Activated naive CD8-positive, alpha-beta T cell treated with anti-CD3 and anti-CD28 coated beads, Interleukin-2, amount 10 ng/mL, durations not matched to agents 7 days and 5 days (primary cell): ENCODE measurements around the gene SCAPER. TPM values are rescaled to one million over a fixed set of nuclear protein-coding genes. Genes with fewer than 3 reads are reported as not detected.
"Not testable (repeated sequence)": the region's sequence is repeated elsewhere in the genome, so short reads cannot be mapped to it uniquely, and the experiment has no call there.

Experiments used
- ATAC-seq: fragments of 150-1000 bp; cut with Tn5 transposase; one replicate; pipeline ENCODE4 v1.10.0; 2021; ENCODE audit warnings: low read depth, moderate library complexity
- POLR2A ChIA-PET: fragments of 350-600 bp; sonication (Branson Sonifier 250); formaldehyde crosslinking; loops from one replicate; lab custom pipeline; 2021; ENCODE audit warnings: antibody characterized with exemption; lab: Charles Lee
- DNase-seq: peaks from one replicate; pipeline ENCODE4 v3.0.0; 2021
- H3K27ac Mint-ChIP-seq: one replicate; pipeline ENCODE4 v1.8.0; 2022; ENCODE audit warnings: mild to moderate bottlenecking, mixed read lengths
- H3K27me3 Mint-ChIP-seq: one replicate; pipeline ENCODE4 v1.8.0; 2022; ENCODE audit warnings: mild to moderate bottlenecking, moderate library complexity, mixed read lengths
- H3K36me3 Mint-ChIP-seq: one replicate; pipeline ENCODE4 v1.8.0; 2021; ENCODE audit warnings: mild to moderate bottlenecking, mixed read lengths
- H3K4me1 Mint-ChIP-seq: one replicate; pipeline ENCODE4 v1.8.0; 2021; ENCODE audit warnings: mixed read lengths
- H3K4me3 Mint-ChIP-seq: one replicate; pipeline ENCODE4 v1.8.0; 2022; ENCODE audit warnings: mild to moderate bottlenecking, moderate library complexity, mixed read lengths
- H3K9me3 Mint-ChIP-seq: one replicate; pipeline ENCODE4 v1.8.0; 2021; ENCODE audit warnings: mixed read lengths
- total RNA-seq, 2 experiments: library from RNA; stranded (reverse); gene quantifications; one replicate each; pipeline ENCODE4 v1.2.3, GENCODE V29; 2021

SCAPER gene
- total RNA-seq, 2 experiments from 2014 or later, result 38.0 to 44.8 TPM

GRCh38 chr15:76447728-76448441 is 457.3 kb downstream of the SCAPER start:
- Mint-ChIP-seq H3K4me1 (no peaks in the 10 kb centered on the region), H3K36me3 (peaks cover 5% of the 10 kb centered on the region), H3K27me3 (no peaks in the 10 kb centered on the region), H3K9me3 (no peaks in the 10 kb centered on the region), H3K27ac (no peak overlapping the region), H3K4me3 (no peak overlapping the region)
- POLR2A ChIA-PET, result no interaction called here
- DNase-seq (no peak), ATAC-seq (no peak)

- H3K9me3 Mint-ChIP-seq, result no peaks in the 10 kb centered on the region
- no peaks in the 10 kb centered on the region for H3K4me1 Mint-ChIP-seq
- no peak overlapping the region for H3K27ac Mint-ChIP-seq
- H3K27me3 Mint-ChIP-seq, result no peaks in the 10 kb centered on the region
- ATAC-seq (no peak), DNase-seq (no peak)
- no peak overlapping the region for H3K4me3 Mint-ChIP-seq
- POLR2A ChIA-PET, result no interaction called here
- H3K36me3 Mint-ChIP-seq, result no peaks in the 10 kb centered on the region
Measured at GRCh38 chr15:76440441-76440840, 464.7 kb downstream of the SCAPER start.

GRCh38 chr15:76439542-76439941 is 465.6 kb downstream of the SCAPER start:
- DNase-seq (no peak), ATAC-seq (no peak)
- no peaks in the 10 kb centered on the region for H3K9me3 Mint-ChIP-seq
- no peaks in the 10 kb centered on the region for H3K4me1 Mint-ChIP-seq
- no peak overlapping the region for H3K4me3 Mint-ChIP-seq
- POLR2A ChIA-PET, result no interaction called here
- no peaks in the 10 kb centered on the region for H3K27me3 Mint-ChIP-seq
- no peak overlapping the region for H3K27ac Mint-ChIP-seq
- H3K36me3 Mint-ChIP-seq, result no peaks in the 10 kb centered on the region

- POLR2A ChIA-PET, result no interaction called here
- Mint-ChIP-seq H3K4me3 (no peak overlapping the region), H3K36me3 (peaks cover 14% of the 10 kb centered on the region), H3K4me1 (peaks cover 1% of the 10 kb centered on the region), H3K9me3 (peaks cover 2% of the 10 kb centered on the region), H3K27ac (no peak overlapping the region), H3K27me3 (no peaks in the 10 kb centered on the region)
- DNase-seq (no peak), ATAC-seq (no peak)
Measured at GRCh38 chr15:76433798-76434400, 471.2 kb downstream of the SCAPER start.

- H3K27ac Mint-ChIP-seq, H3K9me3 Mint-ChIP-seq, POLR2A ChIA-PET, H3K27me3 Mint-ChIP-seq, ATAC-seq, DNase-seq, H3K4me3 Mint-ChIP-seq, H3K4me1 Mint-ChIP-seq: not testable (repeated sequence)
- peaks cover 20% of the 10 kb centered on the region for H3K36me3 Mint-ChIP-seq
Measured at GRCh38 chr15:76433036-76433435, 472.1 kb downstream of the SCAPER start.

- Mint-ChIP-seq H3K27ac (no peak overlapping the region), H3K9me3 (peaks cover 3% of the 10 kb centered on the region), H3K4me3 (no peak overlapping the region), H3K36me3 (peaks cover 23% of the 10 kb centered on the region), H3K4me1 (peaks cover 1% of the 10 kb centered on the region), H3K27me3 (no peaks in the 10 kb centered on the region)
- POLR2A ChIA-PET, result no interaction called here
- DNase-seq, result no peak
- ATAC-seq, result no peak
Measured at GRCh38 chr15:76432604-76433003, 472.5 kb downstream of the SCAPER start.

- Mint-ChIP-seq H3K27ac (no peak overlapping the region), H3K4me3 (no peak overlapping the region), H3K4me1 (peaks cover 1% of the 10 kb centered on the region), H3K27me3 (no peaks in the 10 kb centered on the region), H3K9me3 (peaks cover 4% of the 10 kb centered on the region), H3K36me3 (peaks cover 23% of the 10 kb centered on the region)
- POLR2A ChIA-PET, result no interaction called here
- ATAC-seq (no peak), DNase-seq (no peak)
Measured at GRCh38 chr15:76431971-76432370, 473.2 kb downstream of the SCAPER start.

GRCh38 chr15:76430711-76431110 is 474.4 kb downstream of the SCAPER start:
- POLR2A ChIA-PET, ATAC-seq, H3K9me3 Mint-ChIP-seq, H3K4me3 Mint-ChIP-seq, DNase-seq, H3K4me1 Mint-ChIP-seq, H3K27me3 Mint-ChIP-seq, H3K27ac Mint-ChIP-seq: not testable (repeated sequence)
- peaks cover 29% of the 10 kb centered on the region for H3K36me3 Mint-ChIP-seq

- peaks cover 34% of the 10 kb centered on the region for H3K36me3 Mint-ChIP-seq
- DNase-seq, result no peak
- H3K27me3 Mint-ChIP-seq, result no peaks in the 10 kb centered on the region
- no peak for ATAC-seq
- POLR2A ChIA-PET, result no interaction called here
- peaks cover 13% of the 10 kb centered on the region for H3K9me3 Mint-ChIP-seq
- H3K4me1 Mint-ChIP-seq, result peaks cover 1% of the 10 kb centered on the region
- H3K4me3 Mint-ChIP-seq, result no peak overlapping the region
- H3K27ac Mint-ChIP-seq, result no peak overlapping the region
Measured at GRCh38 chr15:76429661-76430060, 475.5 kb downstream of the SCAPER start.

GRCh38 chr15:76426941-76427340 is 478.2 kb downstream of the SCAPER start:
- DNase-seq (no peak), ATAC-seq (no peak)
- H3K27me3 Mint-ChIP-seq, result no peaks in the 10 kb centered on the region
- peaks cover 29% of the 10 kb centered on the region for H3K36me3 Mint-ChIP-seq
- POLR2A ChIA-PET, result no interaction called here
- H3K27ac Mint-ChIP-seq, result no peak overlapping the region
- H3K4me1 Mint-ChIP-seq, result no peaks in the 10 kb centered on the region
- no peak overlapping the region for H3K4me3 Mint-ChIP-seq
- H3K9me3 Mint-ChIP-seq, result peaks cover 19% of the 10 kb centered on the region

- no peak overlapping the region for H3K4me3 Mint-ChIP-seq
- ATAC-seq, result no peak
- no peaks in the 10 kb centered on the region for H3K27me3 Mint-ChIP-seq
- DNase-seq, result no peak
- POLR2A ChIA-PET, result no interaction called here
- peaks cover 4% of the 10 kb centered on the region for H3K9me3 Mint-ChIP-seq
- H3K4me1 Mint-ChIP-seq, result no peaks in the 10 kb centered on the region
- H3K36me3 Mint-ChIP-seq, result peaks cover 1% of the 10 kb centered on the region
- no peak overlapping the region for H3K27ac Mint-ChIP-seq
Measured at GRCh38 chr15:76418352-76419140, 486.6 kb downstream of the SCAPER start.

- H3K4me3 Mint-ChIP-seq, result no peak overlapping the region
- no peaks in the 10 kb centered on the region for H3K27me3 Mint-ChIP-seq
Measured at GRCh38 chr15:76401285-76401684, 503.9 kb downstream of the SCAPER start.

GRCh38 chr15:76398317-76399104 is 506.6 kb downstream of the SCAPER start:
- Mint-ChIP-seq H3K4me1 (no peaks in the 10 kb centered on the region), H3K36me3 (peaks cover 6% of the 10 kb centered on the region), H3K27ac (no peak overlapping the region), H3K9me3 (peaks cover 2% of the 10 kb centered on the region), H3K27me3 (no peaks in the 10 kb centered on the region), H3K4me3 (no peak overlapping the region)
- DNase-seq (no peak), ATAC-seq (no peak)
- POLR2A ChIA-PET, result no interaction called here

More at GRCh38 chr15:76401285-76401684, 503.9 kb downstream of the SCAPER start:
- ATAC-seq (no peak), DNase-seq (no peak)
- POLR2A ChIA-PET, result no interaction called here
- Mint-ChIP-seq H3K4me1 (no peaks in the 10 kb centered on the region), H3K27ac (no peak overlapping the region), H3K9me3 (peaks cover 2% of the 10 kb centered on the region), H3K36me3 (peaks cover 9% of the 10 kb centered on the region)
